GM12874 (cell line): Measurements from ENCODE around the gene SHANK1.

Experiments
- TF ChIP-seq, protein P1 (sequence below): IDR thresholded peaks from 2 replicates; pipeline ENCODE4 v1.5.1; 2011; ENCODE audit warnings: low read depth, mild to moderate bottlenecking, control low read depth, low read length, moderate library complexity; ENCODE audit not compliant: insufficient read depth

Gene SHANK1

DNA sequence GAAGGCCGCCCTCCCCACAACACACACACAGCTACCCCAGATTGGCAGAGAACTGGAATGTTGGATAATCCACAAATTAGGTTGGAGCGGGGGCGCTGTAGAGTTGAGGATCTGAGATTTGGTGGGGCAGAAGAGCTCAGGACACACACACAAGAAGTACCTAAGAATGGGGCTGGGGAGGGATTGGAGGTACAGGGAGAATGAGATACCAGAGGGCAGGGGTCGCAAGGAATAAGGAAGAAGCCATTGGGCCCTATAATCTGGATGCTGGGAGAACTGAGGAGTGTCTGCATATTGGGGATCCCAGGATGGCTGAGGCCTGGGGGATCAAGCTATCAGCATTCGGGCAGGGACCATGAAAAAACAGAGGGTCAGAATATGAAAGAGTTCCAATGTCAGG is 91.5 kb downstream of the SHANK1 start:
- TF ChIP-seq, protein P1, sequence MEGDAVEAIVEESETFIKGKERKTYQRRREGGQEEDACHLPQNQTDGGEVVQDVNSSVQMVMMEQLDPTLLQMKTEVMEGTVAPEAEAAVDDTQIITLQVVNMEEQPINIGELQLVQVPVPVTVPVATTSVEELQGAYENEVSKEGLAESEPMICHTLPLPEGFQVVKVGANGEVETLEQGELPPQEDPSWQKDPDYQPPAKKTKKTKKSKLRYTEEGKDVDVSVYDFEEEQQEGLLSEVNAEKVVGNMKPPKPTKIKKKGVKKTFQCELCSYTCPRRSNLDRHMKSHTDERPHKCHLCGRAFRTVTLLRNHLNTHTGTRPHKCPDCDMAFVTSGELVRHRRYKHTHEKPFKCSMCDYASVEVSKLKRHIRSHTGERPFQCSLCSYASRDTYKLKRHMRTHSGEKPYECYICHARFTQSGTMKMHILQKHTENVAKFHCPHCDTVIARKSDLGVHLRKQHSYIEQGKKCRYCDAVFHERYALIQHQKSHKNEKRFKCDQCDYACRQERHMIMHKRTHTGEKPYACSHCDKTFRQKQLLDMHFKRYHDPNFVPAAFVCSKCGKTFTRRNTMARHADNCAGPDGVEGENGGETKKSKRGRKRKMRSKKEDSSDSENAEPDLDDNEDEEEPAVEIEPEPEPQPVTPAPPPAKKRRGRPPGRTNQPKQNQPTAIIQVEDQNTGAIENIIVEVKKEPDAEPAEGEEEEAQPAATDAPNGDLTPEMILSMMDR: no peak

DNA sequence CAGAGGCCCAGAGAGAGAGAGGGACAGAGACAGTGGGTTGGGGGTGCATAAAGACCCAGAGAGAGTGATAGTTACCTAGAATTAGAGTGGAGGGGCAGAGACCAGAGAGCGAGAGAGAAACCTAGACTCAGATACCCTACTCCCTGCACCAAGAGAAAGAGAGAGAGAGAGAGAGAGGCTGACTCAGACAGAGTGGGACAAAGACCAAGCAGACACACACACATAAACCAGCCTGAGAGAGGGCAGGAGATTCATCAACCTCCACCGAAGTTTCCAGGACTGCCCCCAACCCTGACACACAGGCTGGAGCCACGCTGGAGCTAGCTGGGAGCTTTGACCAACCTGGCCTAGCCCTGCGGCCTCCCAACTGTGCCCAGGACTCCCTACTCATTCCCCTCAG is 92.8 kb downstream of the SHANK1 start:
- TF ChIP-seq, protein P1: no peak

DNA sequence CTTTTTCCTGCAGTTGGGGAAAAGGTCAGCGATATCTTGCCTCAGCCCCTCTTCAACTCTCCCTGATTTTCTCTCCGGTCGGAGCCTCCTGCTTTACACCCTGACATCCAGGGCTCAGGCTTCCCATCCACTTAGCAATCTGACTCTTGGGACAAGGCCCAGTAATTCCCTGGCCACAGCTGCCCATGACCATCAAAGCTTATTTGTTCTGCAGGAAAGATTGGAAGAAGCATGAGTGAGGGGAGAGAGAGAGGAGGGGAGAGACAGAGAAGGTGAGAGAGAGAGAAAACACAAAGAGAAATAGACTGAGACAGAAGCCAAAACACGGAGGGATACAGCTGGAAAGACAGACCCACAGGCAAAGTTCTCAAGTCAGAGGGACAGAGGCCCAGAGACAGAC is 93.6 kb downstream of the SHANK1 start:
- TF ChIP-seq, protein P1: no peak

DNA sequence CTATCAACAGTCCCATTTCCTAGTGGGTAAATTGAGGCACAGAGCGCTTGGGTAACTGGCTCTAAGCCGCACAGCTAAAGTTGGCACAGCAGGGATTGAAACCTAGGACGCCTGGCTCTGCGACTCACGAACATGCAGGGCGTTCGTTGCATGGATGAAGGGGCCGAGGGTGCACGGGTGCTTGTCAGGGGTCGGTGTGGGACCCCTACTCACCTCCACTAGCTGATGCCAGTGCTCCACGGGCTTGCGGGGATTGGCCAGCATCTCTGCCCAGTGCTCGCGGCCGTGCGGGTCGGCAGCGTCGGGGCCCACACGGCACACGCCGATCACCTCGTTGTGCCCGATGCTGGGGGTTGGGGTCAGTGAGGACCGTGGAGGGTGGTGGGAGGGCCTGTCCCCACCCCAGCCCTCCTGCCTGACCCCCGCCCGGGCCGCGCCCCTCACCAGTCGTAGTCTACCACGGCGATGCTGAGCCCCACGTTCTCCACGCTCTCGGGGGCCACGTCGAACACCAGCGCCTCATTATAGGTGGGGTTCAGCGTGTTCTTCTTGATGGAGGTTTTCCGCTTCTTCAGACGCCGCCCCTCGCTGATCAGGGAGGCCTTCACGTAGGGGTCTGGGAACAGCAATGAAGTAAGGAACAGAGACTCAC is 94.5 kb downstream of the SHANK1 start:
- TF ChIP-seq, protein P1: no peak
